ENCODE data around the gene INPP4B.

Gene INPP4B

GRCh38 chr4:142559986-142560385 is 286.1 kb downstream of the INPP4B start:
- no peak overlapping the region for H3K4me3 ChIP-seq
- H3K27ac ChIP-seq = no peak overlapping the region
- TF ChIP-seq CTCF (IDR thresholded peaks at IDR 0.05) = no peak
- no peak for DNase-seq (ENCODE audit: low spot score)

DNA sequence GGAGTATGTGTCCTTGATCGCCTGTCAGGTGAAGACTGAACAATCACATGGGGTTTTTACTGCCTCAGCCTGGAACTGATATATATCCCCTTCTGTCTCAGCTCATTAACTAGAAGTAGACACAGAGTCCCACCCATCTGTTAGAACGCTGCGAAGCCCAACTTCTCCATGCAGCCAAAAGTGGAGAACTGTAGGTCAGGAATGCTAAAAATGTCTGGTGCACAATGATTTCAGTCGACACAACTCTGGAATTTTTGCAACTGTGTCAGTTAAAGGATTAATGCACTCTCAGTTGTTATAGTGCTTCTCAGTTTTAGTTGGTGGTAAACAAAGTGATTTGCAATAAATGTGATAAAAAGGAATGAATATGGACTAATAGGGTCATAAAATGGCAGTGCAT is 287.2 kb downstream of the INPP4B start:
- no peak for DNase-seq (ENCODE audit: low spot score)
- Histone ChIP-seq H3K27ac (peak overlapping the region in 1 of 2 donors; percentile 19), H3K4me3 (peak overlapping the region; percentile 26)
- TF ChIP-seq CTCF (IDR thresholded peaks at IDR 0.05) = no peak

GRCh38 chr4:142557239-142557801 is 288.8 kb downstream of the INPP4B start:
- DNase-seq (ENCODE audit: low spot score) = no peak
- H3K4me3 ChIP-seq = no peak overlapping the region
- H3K27ac ChIP-seq = no peak overlapping the region
- no peak for TF ChIP-seq CTCF (IDR thresholded peaks at IDR 0.05)

DNA sequence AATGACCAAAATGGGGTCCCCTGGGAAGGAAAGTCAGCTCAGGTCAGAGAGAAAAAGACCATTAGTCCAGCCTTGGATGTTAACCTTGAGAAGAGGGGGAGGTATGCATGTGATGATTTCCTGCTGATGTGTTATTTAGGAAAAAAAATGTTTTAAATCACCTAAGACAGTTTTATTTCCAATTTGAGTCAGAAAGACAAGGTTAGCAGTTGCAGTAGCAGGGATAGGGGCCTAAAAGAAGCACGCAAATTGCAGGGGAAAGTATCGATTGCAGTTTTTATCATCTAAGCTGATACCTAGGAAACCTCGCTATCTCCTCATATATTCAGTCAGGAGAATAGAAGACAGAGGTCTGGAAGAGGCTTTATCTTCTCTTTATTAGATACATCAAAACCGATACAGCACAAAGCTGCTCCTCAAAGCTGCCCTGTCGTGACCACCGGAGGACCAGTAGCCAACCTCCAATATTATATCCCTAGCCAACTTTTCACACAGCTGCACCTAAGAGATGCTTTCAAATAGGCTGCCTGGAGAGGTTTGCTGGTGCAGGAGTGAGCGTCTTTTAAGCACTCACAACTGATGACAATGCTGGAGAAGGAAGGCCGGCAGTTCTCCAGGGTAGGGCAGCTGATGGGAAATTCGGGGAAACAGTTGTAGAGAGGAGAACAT is 289.4 kb downstream of the INPP4B start:
- Histone ChIP-seq H3K4me3 (no peak overlapping the region), H3K27ac (no peak overlapping the region)
- TF ChIP-seq CTCF (IDR thresholded peaks at IDR 0.05) = no peak
- no peak for DNase-seq (ENCODE audit: low spot score)

DNA sequence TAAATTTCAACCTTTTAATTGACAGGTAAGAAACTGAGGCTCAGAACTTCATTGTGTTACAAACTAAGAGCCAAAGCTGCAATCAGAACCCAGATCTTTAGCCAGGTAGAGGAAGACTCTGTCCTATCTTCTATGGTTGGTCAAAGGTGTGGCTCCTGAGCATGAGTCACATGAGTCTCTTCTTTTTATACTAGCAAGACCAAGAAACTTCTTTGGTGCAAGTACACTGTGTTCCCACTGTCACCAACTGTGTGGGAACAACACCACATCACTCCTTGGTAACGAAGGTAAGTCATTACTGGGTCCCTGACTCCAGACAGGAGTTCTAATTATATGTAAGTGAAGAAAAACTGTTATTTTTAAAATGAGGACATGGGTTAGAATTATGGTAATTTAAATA is 290.1 kb downstream of the INPP4B start:
- Histone ChIP-seq H3K4me3 (no peak overlapping the region), H3K27ac (no peak overlapping the region)
- no peak for DNase-seq (ENCODE audit: low spot score)
- no peak for TF ChIP-seq CTCF (IDR thresholded peaks at IDR 0.05)

DNA sequence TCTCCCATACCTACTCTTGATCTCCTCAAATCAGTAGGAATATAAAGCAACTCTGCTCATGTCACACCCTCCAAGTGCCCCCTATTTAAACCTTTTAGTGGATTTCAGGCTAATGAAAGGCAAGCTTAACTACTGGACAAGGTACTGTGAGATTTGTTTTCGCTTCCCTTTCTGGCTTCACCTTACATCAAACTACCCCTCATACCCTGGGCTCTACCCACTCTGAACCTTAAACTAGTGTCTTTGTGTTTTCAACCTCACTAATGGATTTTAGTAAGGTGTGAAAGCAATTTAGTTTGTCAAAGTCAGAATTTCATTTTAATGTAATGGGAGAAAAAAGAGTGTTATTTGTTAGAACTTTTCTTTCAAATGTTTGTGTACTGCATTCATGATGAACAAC is 291.7 kb downstream of the INPP4B start:
- no peak overlapping the region for H3K27ac ChIP-seq
- TF ChIP-seq CTCF (IDR thresholded peaks at IDR 0.05) = no peak
- no peak for DNase-seq (ENCODE audit: low spot score)
- no peak overlapping the region for H3K4me3 ChIP-seq

All from coronary artery (tissue), 2 donors.